ENCODE data around the gene CELF4.

- TF ChIP-seq POLR2A (IDR thresholded peaks at IDR 0.05; ENCODE audit: low read depth, low read length) (no peak), EZH2 (IDR thresholded peaks at IDR 0.05; ENCODE audit: borderline replicate concordance, low read depth, low read length, severe bottlenecking) (no peak), MYC (IDR thresholded peaks at IDR 0.05; ENCODE audit: low read depth, low read length) (no peak), POLR2AphosphoS5 (IDR thresholded peaks at IDR 0.05; ENCODE audit: insufficient read depth, low read depth, low read length) (no peak), CTCF (IDR thresholded peaks at IDR 0.05; ENCODE audit: extremely low read depth in 1 of 2, insufficient read depth in 1 of 2, low read depth in 1 of 2, low read length in 2 of 2) (no peak), JUN (IDR thresholded peaks at IDR 0.05; ENCODE audit: borderline replicate concordance, insufficient read depth, insufficient read length, low read depth) (no peak), GATA2 (IDR thresholded peaks at IDR 0.05; ENCODE audit: insufficient read depth, insufficient read length, low read depth, low read length) (no peak), MAX (IDR thresholded peaks at IDR 0.05; ENCODE audit: insufficient read depth, insufficient read length) (no peak), FOS (IDR thresholded peaks at IDR 0.05; ENCODE audit: borderline replicate concordance, insufficient read depth, low read length) (no peak)
Observed at GRCh38 chr18:37552286-37552685, 13.3 kb downstream of the CELF4 start.
